ENCODE measurements around the gene CRB1. TPM values are rescaled to one million over a fixed set of nuclear protein-coding genes. Genes with fewer than 3 reads are reported as not detected.

The CRB1 gene
- total RNA-seq, result not detected in 2 replicates
- long read RNA-seq, result 0 reads

DNA sequence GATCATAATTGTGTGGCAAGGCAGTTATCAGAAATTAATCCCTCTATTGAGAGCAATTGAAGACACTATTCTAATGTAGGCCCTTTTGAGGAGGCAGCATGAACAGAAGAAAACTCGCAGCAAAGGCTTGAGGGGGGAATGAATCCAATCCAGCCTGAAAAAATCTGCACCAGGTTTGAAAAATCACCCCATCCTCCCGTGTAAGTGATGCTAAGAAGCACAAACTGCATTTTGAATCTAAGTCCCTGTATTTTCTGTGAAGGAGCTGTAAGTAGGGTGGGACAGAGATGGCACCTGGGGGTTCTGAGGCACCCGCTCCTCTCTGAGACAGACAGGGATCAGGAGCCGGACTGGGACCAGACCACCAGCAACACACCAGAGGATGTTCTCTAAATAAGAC is at the start of gene CRB1:
Gene CRB1 (plus strand): TSS at position 241 of the 400 bp plus-strand sequence. CDS start 161 bp downstream, outside the sequence.
- Mint-ChIP-seq H3K4me1 (ENCODE audit: low read depth) (no peaks in the 10 kb centered on the region), H3K27me3 (peaks cover 14% of the 10 kb centered on the region), H3K36me3 (ENCODE audit: insufficient read depth) (no peaks in the 10 kb centered on the region), H3K9me3 (ENCODE audit: low read depth) (no peaks in the 10 kb centered on the region), H3K4me3 (ENCODE audit: low read depth) (no peak within 1 kb of the TSS), H3K27ac (no peak within 1 kb of the TSS)
- DNase-seq (ENCODE audit: low spot score, unreplicated experiment), result no peak
- TF ChIP-seq, protein P1, sequence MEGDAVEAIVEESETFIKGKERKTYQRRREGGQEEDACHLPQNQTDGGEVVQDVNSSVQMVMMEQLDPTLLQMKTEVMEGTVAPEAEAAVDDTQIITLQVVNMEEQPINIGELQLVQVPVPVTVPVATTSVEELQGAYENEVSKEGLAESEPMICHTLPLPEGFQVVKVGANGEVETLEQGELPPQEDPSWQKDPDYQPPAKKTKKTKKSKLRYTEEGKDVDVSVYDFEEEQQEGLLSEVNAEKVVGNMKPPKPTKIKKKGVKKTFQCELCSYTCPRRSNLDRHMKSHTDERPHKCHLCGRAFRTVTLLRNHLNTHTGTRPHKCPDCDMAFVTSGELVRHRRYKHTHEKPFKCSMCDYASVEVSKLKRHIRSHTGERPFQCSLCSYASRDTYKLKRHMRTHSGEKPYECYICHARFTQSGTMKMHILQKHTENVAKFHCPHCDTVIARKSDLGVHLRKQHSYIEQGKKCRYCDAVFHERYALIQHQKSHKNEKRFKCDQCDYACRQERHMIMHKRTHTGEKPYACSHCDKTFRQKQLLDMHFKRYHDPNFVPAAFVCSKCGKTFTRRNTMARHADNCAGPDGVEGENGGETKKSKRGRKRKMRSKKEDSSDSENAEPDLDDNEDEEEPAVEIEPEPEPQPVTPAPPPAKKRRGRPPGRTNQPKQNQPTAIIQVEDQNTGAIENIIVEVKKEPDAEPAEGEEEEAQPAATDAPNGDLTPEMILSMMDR (IDR thresholded peaks at IDR 0.05; ENCODE audit: unreplicated experiment), result no peak

DNA sequence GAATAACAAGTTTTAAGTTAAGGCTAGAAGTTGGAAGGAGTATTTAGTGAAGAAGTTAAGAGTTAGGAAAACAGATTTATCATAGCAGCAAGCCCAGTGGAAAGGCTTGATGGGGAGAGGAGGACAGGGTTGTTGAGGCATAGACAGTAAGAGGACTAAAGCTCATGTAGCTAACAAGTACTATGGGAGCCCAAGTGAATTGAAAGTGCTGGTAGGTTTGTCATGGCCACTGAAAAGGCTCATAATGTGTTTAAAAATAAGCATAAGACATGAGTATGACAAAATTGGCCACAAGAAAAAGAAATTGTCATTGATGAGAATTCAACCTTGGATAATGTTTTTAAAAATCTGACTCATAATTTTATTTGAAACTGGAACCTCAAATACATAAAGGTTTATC is 49.2 kb upstream of the CRB1 start:
- Mint-ChIP-seq H3K9me3 (ENCODE audit: low read depth) (no peaks in the 10 kb centered on the region), H3K36me3 (ENCODE audit: insufficient read depth) (no peaks in the 10 kb centered on the region), H3K4me3 (ENCODE audit: low read depth) (no peak overlapping the region), H3K27me3 (no peaks in the 10 kb centered on the region), H3K4me1 (ENCODE audit: low read depth) (no peaks in the 10 kb centered on the region), H3K27ac (no peak overlapping the region)
- TF ChIP-seq, protein P1 (IDR thresholded peaks at IDR 0.05; ENCODE audit: unreplicated experiment), result no peak
- DNase-seq (ENCODE audit: low spot score, unreplicated experiment), result no peak

DNA sequence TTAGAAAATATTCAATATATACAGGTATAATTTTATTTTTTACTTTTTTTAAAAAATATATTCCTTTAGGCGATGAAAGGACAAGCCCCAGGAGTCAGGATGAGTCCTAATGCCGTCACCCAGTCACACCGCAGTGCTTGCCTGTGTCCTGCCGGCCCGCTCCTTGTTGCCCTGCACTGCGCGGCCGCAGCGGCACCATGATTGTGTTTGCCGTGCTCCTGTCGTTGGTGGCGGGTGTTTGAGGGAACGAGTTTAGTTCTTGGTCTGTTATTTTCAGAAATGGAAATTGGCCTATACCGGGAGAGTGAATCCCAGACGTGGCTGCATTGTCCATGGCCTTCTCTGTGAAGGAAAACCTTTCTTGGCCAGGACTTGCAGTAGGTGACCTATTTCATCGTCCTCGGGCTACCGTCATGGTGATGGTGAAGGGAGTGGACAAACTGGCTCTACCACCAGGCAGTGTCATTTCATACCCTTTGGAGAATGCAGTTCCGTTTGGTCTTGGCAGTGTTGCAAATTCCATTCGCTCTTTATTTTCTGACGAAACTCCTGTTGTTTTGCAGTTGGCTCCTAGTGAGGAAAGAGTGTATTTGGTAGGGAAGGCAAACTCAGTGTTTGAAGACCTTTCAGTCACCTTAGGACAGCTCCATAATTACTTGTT is 45.9 kb upstream of the CRB1 start:
- Mint-ChIP-seq H3K4me3 (ENCODE audit: low read depth) (no peak overlapping the region), H3K27me3 (no peaks in the 10 kb centered on the region), H3K36me3 (ENCODE audit: insufficient read depth) (no peaks in the 10 kb centered on the region), H3K27ac (no peak overlapping the region), H3K4me1 (ENCODE audit: low read depth) (no peaks in the 10 kb centered on the region), H3K9me3 (ENCODE audit: low read depth) (no peaks in the 10 kb centered on the region)
- DNase-seq (ENCODE audit: low spot score, unreplicated experiment), result no peak
- TF ChIP-seq, protein P1 (IDR thresholded peaks at IDR 0.05; ENCODE audit: unreplicated experiment), result no peak

DNA sequence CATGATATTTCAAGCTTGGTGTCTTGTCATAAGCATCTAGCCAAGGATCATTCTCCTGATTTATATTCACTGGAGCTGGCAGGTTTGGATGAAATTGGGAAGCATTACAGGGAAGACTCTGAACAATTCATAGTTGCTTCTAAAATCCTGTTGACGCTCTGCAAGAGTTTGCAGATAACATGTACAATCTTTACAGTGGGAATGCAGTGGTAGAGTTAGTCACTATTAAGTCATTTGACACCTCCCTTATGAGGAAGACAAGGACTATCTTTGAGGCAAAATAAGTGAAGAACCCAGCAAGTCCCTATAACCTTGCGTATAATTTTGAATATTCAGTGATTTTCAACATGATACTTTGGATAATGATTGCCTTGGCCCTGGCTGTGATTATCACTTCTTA is 45.3 kb upstream of the CRB1 start:
- no peak overlapping the region for H3K27ac Mint-ChIP-seq
- no peak overlapping the region for H3K4me3 Mint-ChIP-seq (ENCODE audit: low read depth)
- no peak for DNase-seq (ENCODE audit: low spot score, unreplicated experiment)
- no peaks in the 10 kb centered on the region for H3K27me3 Mint-ChIP-seq
- H3K9me3 Mint-ChIP-seq (ENCODE audit: low read depth), result no peaks in the 10 kb centered on the region
- H3K4me1 Mint-ChIP-seq (ENCODE audit: low read depth), result no peaks in the 10 kb centered on the region
- H3K36me3 Mint-ChIP-seq (ENCODE audit: insufficient read depth), result no peaks in the 10 kb centered on the region
- TF ChIP-seq, protein P1 (IDR thresholded peaks at IDR 0.05; ENCODE audit: unreplicated experiment), result no peak

DNA sequence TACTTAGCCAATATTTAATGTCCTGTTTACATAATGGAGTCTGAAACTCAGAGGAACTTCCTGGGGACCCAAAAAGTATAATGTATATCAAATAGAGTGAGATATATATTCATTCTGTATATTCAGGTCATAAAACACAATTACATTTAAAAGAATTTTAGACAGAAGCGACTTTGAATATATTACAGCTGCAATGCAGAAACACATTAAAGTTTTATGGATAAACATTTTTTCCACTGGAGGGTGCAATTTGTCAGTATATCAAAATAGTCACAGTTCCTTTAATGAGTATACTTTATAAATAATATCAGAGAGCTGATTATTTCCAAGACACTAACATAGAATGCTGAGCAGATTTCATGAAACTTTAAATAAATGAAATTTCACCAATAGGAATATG is 43.9 kb upstream of the CRB1 start:
- no peak for DNase-seq (ENCODE audit: low spot score, unreplicated experiment)
- no peak overlapping the region for H3K4me3 Mint-ChIP-seq (ENCODE audit: low read depth)
- peaks cover 4% of the 10 kb centered on the region for H3K9me3 Mint-ChIP-seq (ENCODE audit: low read depth)
- no peaks in the 10 kb centered on the region for H3K36me3 Mint-ChIP-seq (ENCODE audit: insufficient read depth)
- H3K27ac Mint-ChIP-seq, result no peak overlapping the region
- TF ChIP-seq, protein P1 (IDR thresholded peaks at IDR 0.05; ENCODE audit: unreplicated experiment), result no peak
- no peaks in the 10 kb centered on the region for H3K4me1 Mint-ChIP-seq (ENCODE audit: low read depth)
- no peaks in the 10 kb centered on the region for H3K27me3 Mint-ChIP-seq

Data from progenitor cell of endocrine pancreas (in vitro differentiated cells).